GM21515 (cell line): ENCODE data around the gene SH3TC1.

ENCODE experiments used
- ATAC-seq: cut with Tn5 transposase; IDR thresholded peaks from one replicate; pipeline ENCODE4 v1.9.1; 2021; ENCODE audit not compliant: unreplicated experiment

SH3TC1 gene

DNA sequence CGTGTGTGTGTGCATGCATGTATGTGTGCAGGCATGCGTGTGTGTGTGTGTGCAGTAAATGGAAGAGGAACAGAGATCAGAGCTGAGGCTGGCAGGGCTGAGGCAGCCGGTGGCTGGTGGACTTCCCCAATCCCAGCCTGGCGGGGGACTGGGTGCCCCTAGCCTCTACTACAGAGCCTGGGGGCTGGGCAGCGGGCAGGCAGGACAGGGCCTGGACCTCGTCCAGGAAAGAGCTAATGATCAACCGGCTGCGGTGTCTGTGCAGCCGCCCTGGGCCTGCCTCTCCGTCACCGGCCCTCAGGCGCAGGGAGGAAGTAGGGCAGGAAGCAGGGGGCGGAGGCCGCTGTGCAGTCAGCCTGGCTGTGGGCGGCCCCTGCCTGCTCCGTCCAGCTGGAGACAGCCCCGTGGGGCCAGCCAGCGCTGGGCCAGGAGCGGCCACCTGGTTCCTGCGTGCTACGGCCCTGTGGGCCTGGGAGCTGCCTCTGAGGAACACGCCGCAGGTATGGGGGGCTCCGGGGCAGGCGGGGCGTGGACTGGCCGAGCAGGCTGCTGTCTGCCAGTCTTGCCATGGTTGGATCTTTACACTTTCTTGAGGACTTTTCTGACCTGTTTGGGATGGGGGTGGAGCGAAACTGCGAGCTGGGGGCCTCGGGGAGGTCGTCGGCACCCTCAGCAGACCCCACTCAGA is at the start of gene SH3TC1:
TSS of gene SH3TC1 (plus strand) at position 385 of the 688 bp plus-strand sequence. CDS start 5,905 bp downstream, outside the sequence.
- ATAC-seq, result peak; percentile 77

DNA sequence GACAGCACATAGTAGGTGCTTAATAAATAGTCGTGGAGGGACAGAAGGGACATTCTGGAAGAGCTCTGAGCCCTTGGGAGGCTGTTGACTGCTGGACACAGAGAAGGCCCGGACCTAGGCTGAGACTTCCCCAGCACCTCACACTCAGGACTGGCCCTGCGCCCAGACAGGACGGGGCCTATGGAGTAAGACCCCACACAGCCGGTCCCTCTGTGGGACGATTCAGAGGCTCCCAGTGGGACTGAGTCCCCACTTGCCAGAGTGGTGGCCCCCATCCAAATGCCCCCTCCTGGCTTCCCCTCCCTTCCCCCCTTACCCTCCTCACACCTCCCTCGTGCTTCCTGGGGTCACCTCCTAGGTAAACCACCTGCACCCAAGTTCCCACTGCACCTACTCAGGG is 49.4 kb upstream of the SH3TC1 start:
- no peak for ATAC-seq

DNA sequence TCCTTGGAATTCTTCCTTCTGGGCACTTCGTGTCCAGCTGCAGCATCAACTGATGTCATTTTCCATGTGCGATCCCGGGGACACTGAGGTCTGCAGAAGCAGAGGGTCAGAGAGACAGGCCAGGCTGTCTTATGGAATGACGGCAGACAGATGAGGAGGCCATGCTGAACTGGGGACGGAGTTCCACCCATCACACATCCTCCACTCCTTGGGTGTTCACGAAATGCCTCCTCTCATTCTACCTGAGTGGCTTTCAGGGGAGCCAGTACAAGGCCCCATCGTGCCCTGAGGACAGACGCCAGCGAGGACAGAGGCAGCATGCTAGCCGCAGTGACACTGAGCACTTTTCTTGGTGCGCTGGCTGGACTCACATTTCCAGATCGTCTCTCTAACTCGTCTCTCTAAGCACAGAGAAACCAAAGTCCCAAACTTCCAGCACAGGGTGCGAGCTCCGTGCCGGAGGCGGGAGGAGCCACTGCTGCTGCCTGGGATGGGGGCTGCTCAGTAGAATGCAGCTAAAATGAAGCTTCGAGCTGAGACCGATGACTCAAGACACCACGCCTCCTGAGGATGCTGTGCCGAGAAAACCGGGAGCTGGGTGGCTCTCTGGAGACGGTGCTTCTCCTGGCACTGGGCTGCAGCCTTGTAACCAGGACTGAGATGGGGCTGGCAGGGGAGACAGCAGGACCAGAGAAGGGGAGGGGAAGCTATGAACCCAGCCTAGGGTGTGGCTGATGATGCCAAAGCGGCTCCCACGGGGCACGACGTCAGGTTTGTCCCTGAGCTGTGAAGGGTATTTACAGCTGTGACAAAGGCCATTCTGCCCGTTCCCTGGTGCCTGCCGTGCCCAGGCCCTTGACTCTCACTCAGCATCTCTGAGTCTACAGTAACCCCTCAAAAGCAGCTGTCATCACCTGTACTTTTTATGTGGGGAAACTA is 48.7 kb upstream of the SH3TC1 start:
- ATAC-seq, result no peak

DNA sequence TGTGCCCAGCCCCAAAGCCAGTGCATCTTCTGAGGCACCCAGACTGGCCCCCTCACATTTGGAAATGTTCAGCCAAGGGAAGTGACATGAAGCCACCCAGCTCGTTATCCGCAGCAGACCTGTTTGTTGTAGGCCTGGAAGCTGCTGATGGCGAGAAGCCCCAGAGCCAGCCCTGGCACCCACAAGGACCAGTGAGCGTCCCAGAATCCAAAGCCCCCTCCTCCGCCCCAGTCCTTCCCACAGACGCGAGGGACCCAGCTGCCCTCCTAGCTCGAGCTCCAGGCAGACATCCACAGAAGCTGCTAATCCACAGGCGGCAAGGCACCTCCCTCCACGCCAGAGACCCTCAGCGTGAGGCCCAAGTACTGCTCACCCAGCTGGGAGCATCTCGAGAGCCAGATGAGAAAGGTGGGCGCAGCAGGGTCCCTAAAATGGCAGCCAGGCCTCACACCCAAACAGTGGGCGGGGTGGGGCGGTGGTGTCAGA is 47.9 kb upstream of the SH3TC1 start:
- ATAC-seq, result no peak

DNA sequence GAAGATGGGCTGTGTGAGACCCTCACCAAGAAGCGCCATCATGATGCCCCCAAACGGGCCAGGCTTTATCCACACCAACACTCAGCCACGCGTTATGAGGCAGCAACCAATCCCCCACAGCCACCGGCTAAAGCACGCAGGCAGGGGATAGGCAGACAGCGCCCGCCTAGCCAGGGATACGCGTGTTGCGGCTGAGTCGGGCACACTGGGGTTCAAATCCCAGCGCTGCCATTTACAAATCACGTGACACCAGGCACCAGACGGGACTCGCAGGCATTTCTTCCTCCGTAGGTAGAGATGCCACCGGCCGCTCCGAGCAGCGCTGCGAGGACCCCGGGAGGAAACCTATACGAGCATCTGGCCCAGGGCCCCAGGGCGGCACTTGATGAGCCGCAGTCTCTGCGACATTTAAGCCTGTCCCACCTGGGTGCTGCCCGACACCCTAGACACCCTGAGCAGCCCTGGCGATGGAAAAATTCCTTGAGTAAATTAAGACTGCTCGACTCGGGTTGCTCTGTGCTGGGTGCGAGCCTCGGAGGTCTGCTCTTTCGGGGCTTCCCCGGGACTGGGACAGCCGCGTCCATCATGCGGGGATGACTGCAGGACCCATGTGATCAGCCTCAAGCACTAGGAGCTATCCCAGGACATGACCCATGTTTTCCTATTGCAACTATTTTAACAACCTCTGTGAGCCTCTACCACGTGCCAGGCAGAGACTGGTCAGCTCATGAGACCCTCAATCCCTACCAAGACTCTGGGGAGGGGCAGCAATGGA is 46.8 kb upstream of the SH3TC1 start:
- ATAC-seq, result no peak

DNA sequence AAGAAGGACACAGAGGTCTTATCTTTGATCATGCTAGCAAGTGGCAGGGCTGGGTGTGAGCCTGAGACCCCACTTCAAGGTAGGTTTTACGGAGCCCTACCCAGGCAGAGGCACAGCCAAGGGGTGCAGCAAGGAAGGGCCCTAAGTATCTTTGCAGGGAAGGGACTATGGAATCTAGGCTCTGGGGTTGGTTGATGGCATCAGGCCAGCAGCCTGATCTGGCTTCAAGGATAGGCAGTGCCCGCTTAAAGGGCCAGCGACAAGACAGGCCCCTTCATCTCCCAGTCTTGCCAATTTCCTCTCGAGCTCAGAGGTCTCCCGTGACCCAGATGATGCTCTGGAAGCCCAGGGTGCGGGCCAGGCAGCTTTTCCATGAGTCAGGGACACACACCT is 46.2 kb upstream of the SH3TC1 start:
- ATAC-seq, result no peak

DNA sequence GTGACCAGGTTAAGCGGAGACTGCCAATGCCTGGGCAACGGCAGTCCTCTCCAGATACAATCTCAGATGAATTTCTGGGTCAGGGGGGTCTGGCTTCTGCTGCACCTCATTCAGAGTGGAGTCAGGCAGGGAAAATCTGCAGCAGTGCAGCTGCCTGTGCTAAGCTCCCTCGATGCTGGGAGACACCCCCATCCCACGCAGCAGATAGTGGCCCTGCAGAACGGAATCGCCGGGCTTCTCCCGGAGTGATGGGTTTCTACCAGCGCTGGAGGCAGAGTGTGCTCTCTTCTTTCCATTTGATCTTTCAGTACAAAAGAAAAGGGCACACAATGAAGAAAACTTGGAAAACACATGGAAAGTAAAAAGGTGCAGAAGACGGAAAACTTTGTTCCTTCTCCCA is 45.6 kb upstream of the SH3TC1 start:
- no peak for ATAC-seq

DNA sequence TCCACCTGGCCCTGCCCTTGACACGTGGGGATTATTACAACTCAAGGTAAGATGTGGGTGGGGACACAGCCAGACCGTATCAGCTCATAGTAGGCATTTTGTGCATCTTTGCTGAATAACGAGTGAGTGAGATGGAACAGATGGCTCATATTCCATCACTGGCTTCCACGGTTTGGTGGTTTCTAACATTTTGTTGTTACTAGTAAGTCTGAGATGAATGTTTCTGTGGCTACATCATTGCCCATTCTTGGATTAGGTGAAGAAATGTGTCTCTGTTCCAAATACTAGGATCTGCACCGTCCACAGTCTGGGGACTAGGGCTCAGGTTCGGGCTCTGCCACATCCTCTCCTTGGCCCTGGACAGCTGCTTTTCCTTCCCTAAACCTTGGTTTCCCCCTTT is 44.0 kb upstream of the SH3TC1 start:
- no peak for ATAC-seq

DNA sequence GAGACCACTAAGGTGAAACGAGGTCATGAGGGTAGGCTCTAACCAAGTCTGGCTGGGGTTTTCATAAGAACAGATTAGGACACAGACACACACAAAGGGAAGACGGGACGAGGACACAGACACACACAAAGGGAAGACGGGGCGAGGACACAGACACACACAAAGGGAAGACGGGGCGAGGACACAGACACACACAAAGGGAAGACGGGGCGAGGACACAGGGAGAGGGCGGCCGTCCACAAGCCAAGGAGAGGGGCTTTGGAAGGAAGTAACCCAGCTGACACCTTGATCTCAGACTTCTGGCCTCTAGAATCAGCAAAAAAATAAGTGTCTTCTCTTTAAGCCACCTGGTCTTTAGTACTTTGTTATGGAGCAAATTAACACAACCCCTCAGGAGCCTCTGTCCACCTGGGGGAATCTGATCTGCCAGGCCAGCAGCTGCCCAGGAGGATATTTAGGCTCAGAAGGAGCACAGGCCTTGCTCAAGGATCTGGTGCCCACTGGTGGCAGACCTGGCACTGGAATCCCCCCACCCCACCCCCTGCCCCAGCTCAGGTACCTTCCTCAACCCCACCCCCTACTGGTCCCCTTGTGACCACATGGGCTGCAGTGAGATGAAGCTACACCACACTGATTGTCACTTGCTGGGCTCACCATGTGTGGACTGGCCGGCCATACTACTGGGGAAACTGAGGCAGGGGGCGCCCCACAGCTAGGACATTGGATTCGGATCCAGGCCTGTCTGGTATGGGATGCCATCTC is 43.2 kb upstream of the SH3TC1 start:
- ATAC-seq, result no peak

DNA sequence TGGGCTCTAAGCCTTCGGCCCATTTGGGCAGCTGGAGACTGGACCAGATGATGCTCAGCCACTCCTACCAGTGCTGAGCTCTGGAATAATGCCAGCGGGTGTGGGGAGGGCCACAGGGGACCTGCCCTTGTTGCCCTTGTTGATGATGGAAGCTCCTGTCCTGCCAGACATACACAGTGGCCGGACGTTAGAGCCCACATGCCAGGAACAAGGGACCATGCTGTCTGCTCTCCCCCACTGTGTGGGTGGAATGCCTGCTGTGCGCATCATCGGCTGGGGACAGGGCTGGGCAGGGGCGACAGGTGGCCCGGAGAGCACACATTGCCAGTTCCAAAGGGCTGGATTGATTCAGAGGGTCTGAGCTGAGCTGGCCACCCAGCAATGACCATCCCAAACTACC is 42.5 kb upstream of the SH3TC1 start:
- ATAC-seq, result no peak

DNA sequence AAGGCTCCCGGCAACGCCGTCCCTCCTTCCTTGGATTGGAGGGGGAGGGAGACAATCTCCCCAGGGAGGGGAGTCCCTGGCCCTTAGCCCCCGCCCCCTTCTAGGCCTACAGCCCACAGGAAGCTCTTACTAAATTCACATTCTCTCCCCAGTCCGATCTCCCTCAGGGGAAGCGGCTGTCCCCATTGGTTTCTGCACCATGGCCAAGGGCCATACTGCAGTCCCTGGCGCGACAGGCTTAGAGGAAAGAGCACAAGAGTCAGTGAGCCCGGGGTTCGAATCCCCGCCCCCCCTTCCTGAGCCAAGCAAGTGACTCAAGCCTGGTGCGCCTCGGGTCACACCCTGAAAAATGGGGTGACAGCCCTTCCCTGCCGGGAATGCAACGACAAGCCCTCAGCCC is 41.6 kb upstream of the SH3TC1 start:
- ATAC-seq, result no peak

DNA sequence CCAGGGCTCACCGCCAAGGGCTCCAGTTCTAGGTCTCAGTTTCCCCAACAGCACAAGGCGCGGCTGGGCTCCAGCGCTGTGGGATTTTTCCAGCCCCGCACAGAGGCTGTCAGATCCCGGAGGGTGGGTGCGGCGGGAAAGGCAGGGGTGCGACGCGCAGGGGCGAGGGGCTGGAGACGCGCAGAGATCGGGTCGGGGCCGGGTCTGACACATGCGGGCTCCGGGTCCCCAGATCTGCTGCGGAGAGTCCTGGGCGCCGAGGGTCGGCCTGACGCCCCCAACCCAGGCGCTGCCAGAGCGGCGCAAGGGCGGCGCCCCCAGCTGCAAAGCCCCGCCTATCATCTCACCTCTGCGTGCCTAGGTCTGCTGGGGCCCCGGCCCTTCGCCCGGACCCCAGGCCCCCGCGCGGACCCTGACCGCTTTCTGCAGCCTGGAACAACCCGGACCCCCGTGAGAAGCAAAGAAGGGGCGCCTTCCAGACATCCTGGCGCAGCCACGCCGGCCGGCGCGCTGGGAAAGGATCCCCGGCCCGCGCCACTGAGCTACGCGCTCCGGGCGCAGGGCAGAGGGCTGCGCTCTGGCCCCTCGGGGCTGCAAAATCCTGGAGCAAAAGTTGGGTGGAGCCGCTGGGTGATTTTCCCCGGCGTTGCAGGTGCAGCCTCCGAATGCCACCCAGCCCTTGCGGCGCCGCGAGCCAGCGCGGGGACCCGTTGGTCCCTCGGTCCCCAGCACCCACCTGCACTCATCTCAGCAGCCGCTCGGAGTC is 41.0 kb upstream of the SH3TC1 start:
- no peak for ATAC-seq

DNA sequence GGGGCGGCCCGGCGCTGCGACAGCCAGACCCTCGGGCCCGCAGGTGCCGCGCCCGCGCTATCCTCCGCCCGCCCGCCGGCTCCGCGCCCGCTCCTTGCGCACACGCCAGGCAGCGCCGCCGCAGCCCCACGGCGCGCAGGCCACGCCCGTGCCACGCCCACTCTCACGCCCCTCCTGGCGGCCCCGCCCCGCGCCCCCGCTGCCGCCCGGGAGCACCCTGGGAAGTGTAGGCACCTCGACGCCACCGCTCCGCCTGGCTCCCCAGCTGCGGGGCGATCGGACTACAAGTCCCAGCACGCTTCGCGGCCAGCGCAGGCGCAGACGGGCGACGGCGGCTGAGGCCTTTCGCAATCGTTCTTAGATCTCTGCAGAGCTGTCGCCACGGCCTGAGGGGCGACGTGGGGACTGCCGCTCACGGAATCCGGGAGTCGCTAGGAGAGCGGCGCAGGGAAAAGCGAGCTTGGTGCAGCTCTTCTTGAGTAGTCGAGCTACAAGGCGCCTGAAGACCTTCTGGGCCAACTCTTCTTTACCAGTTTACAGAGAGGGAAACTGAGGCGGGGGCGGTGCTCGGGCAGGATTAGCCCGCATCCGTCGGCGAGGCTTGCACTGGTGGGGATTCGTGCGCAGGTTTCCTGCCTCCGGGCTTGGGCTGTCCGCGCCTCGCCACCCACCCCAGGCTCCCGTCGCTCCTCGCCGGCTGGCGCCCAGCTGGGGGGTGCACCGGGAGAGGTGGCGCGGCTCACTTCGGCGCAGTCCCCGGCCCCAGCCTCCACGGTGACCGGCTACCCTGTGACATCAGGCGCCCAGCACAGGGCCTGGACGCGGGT is 40.2 kb upstream of the SH3TC1 start, which contains the start of gene ABLIM2:
TSS of gene ABLIM2 (minus strand) at position 104 of the 827 bp plus-strand sequence. CDS start 124 bp downstream, outside the sequence.
- ATAC-seq, result peak; percentile 98

DNA sequence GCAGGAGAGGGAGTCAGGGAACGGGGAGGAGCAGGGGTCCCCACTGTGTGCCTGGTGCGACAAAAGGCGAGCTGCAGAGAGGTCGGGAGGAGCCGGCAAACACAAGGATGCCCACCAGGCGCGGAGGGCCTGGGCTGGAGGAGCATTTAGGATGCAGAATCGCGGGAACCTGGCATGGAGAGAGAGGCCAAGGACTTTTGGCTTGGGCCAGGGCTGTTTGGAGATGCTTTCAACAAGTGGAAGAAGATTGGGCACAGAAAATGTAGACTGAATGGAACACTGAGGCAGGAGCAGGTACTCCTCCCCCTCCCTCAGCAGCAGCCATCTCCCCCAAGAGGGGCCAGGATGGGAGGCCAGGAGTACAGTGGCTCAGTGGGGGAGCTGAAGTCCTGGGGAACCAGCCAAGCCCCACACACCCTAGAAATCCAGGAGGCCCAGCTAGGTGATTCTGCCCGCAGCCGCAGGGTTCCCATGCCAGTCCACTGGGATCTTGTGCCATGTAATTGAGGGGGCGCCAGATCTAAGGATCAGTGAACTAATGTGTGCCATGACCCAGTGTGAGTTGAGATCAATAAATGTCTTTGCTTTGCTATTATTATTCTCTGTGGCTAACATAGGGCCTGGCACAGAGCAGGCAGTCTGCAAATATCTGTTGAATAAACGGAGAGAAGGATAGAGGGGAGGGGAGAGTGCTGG is 39.4 kb upstream of the SH3TC1 start:
- no peak for ATAC-seq

DNA sequence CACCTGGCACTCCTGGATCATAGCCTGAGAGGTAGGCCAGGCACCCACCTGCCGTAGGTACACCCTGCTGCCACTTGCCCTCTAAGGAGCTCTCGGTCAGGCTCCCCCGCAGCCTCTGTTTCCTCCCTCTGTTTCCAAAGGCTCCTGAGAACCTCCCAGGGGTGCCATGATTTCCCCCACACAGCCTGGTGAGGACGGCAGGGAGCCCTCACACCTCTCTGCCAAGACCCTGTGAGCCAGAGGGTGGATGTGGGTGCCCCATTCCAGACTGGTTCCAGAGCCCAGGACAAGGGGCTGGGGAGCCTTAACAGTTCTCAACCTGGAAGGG is 38.9 kb upstream of the SH3TC1 start:
- no peak for ATAC-seq

DNA sequence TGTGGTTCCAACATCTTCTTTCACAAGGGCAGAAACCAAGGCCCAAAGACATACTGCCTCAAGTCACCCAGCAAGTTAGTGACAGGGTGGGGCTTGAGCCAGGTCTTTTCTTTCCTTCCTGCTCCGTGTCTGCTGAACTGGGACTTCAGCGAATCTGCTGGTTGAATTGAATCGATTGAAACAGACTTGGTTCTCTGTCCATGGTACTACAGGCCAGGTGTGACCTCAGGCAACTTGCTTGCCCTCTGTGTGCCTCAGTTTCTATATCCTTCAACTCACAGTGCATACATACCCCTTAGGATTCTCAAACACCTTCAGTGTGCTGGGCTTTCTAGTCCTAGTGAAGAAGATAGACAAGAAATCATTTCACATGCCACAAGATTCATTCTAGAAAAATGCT is 38.5 kb upstream of the SH3TC1 start:
- no peak for ATAC-seq

DNA sequence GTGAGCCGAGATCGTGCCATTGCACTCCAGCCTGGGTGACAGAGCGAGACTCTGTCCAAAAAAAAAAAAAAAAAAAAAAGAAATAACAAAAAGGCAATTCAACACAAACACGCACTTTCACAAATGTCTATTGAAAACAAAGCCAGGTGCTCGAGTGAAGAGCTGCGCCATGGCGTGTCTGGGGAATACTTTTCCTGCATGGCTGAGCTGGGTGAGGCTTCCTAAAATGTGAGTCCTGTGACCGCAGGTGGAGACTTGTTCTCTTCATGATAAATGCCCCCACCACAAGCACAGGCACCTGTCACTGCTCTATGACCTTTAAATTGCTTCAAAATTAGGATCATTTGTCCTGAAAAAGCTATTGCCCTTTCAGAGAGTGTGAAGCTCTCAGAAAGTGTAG is 36.5 kb upstream of the SH3TC1 start:
- no peak for ATAC-seq

DNA sequence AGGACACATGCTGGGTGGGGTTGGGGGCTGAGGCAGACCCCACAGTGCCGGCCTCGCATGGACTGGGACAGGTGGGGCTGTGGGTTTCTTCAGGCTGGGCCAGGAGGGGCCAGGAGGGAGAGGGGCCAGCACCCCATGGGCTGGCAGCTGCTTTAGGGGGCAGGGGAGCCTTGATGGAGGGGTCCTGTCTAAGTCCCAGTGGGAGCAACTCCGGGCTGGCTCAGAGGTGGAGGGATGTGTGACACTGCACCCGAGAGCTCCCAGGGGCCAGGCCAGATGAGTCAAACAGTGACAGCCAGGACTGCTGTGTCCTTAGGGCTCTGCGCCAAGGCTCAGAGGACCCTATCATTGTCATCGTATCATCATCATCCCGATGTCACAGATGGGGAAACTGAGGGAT is 36.1 kb upstream of the SH3TC1 start:
- ATAC-seq, result no peak
